ENCODE data around the gene DLEC1.

Gene DLEC1

GRCh38 chr3:38088126-38089078 is 49.4 kb downstream of the DLEC1 start:
- DNase-seq: no peak

- DNase-seq: no peak
Observed at GRCh38 chr3:38089163-38089562, 50.2 kb downstream of the DLEC1 start.

GRCh38 chr3:38090453-38090852 is 51.4 kb downstream of the DLEC1 start:
- no peak for DNase-seq

- no peak for DNase-seq
Observed at GRCh38 chr3:38094999-38095398, 56.0 kb downstream of the DLEC1 start.

GRCh38 chr3:38095669-38096483 is 56.9 kb downstream of the DLEC1 start:
- no peak for DNase-seq

- DNase-seq: no peak
Observed at GRCh38 chr3:38097446-38098375, 58.7 kb downstream of the DLEC1 start.

- DNase-seq: no peak
Observed at GRCh38 chr3:38098376-38098723, 59.3 kb downstream of the DLEC1 start.

GRCh38 chr3:38099518-38099917 is 60.5 kb downstream of the DLEC1 start:
- no peak for DNase-seq

- DNase-seq: no peak
Observed at GRCh38 chr3:38100498-38100897, 61.5 kb downstream of the DLEC1 start.

GRCh38 chr3:38101811-38102443 is 62.9 kb downstream of the DLEC1 start:
- DNase-seq: no peak

- no peak for DNase-seq
Observed at GRCh38 chr3:38102444-38102814, 63.4 kb downstream of the DLEC1 start.

- DNase-seq: no peak
Observed at GRCh38 chr3:38105525-38105924, 66.5 kb downstream of the DLEC1 start.

- DNase-seq: no peak
Observed at GRCh38 chr3:38107911-38108648, 69.1 kb downstream of the DLEC1 start.

GRCh38 chr3:38108649-38109579 is 69.9 kb downstream of the DLEC1 start:
- DNase-seq: peak; percentile 33

- no peak for DNase-seq
Observed at GRCh38 chr3:38109580-38110313, 70.7 kb downstream of the DLEC1 start.

GRCh38 chr3:38110314-38111050 is 71.5 kb downstream of the DLEC1 start:
- DNase-seq: no peak

GRCh38 chr3:38111201-38111600 is 72.2 kb downstream of the DLEC1 start:
- DNase-seq: no peak

- DNase-seq: no peak
Observed at GRCh38 chr3:38111696-38112377, 72.8 kb downstream of the DLEC1 start.
